GM19467 (cell line): ENCODE measurements around the gene GIT1.
"Not testable (repeated sequence)": the region's sequence is repeated elsewhere in the genome, so short reads cannot be mapped to it uniquely, and the experiment has no call there.

ENCODE experiments used
- ATAC-seq: cut with Tn5 transposase; IDR thresholded peaks from one replicate; pipeline ENCODE4 v1.9.1; 2021; ENCODE audit warnings: mild to moderate bottlenecking, moderate library complexity; ENCODE audit not compliant: unreplicated experiment

GIT1 gene

GRCh38 chr17:29567554-29568330 is 21.7 kb downstream of the GIT1 start:
- peak; percentile 33 for ATAC-seq

- no peak for ATAC-seq
Observed at GRCh38 chr17:29567304-29567553, 22.2 kb downstream of the GIT1 start.

- no peak for ATAC-seq
Observed at GRCh38 chr17:29566473-29567303, 22.8 kb downstream of the GIT1 start, which contains the start of gene ABHD15. Gene ABHD15, minus strand, starts transcription at chr17:29567037. Its CDS starts 71 bp downstream, at chr17:29566966.

DNA sequence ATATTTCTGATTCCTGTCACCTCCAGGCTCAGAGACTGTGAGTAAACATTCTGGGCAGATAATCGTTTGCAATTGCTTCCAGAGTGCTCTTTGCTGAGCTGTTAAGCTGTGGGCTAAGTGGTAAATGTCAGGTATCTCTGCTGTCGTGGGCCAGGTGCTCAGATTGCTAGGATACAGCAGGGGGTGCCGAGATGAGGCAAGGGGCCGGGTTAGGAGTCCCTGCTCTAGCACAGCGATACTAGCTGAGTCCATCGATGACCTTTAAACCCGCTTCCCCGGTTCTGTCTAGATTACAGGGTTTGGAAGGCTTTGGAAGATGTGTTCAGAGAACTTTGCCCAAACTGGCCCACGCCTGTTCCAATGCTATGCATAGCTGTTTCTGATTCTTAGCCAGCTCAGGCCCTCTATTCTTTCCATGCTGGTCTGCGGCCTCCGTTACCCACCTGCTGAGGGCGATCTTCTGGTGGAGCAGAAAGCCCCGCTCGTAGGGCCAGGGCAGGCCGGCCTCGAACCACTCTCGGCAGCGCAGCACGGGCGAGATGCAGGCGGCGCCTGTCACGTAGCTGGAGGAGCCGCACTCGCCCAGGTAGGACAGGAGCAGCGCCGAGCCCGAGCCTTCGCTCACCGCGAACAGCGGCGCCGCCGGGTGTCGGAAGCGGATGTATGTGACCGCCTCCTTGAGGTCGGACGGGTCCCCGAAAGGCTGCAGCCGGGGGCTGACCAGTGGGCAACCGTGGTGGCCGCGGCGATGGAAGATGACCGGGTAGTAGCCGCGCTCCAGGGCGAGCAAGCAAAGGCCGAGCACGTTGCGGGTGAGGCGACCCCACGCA is 23.6 kb downstream of the GIT1 start:
- no peak for ATAC-seq

- no peak for ATAC-seq
Observed at GRCh38 chr17:29563816-29564215, 25.6 kb downstream of the GIT1 start.

DNA sequence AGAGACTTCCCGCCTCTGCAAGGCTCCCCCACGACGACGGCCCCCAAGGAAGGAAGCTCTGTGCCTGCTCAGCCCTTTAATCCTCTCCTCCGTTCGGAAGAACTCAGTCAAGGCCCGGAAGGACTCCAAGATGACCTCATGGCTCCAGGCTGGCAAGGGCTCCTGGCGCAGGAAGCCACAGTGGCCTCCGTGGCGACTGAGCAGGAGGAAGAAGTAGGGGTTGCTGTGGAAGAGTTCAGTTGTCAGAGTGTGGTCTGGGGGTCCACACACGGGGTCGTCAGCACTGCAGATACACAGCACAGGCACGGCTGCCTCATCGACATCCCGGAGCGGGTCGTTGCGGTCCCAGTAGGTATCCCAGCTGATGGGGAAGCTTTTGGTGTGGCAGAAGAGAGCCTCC is 26.8 kb downstream of the GIT1 start:
- ATAC-seq: no peak

- no peak for ATAC-seq
Observed at GRCh38 chr17:29561554-29562517, 27.6 kb downstream of the GIT1 start.

DNA sequence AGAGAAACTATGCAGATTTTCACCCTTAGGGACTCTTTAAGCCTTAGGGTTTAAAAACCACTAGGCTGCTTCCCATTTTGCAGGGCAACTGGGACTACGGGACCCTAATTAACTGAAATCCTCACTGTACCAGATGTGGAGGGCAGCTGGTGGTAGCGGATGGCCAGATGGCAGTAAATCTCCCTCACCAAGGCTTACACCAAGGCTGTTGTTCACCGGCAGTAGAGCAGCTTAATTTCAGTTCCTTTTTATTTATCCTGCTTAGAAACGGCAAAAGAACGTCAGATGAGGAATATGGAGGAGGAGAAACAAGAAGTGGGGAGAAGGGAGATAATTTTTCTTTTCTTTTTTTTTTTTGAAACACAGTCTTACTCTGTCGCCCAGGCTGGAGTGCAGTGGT is 29.1 kb downstream of the GIT1 start:
- ATAC-seq: no peak

DNA sequence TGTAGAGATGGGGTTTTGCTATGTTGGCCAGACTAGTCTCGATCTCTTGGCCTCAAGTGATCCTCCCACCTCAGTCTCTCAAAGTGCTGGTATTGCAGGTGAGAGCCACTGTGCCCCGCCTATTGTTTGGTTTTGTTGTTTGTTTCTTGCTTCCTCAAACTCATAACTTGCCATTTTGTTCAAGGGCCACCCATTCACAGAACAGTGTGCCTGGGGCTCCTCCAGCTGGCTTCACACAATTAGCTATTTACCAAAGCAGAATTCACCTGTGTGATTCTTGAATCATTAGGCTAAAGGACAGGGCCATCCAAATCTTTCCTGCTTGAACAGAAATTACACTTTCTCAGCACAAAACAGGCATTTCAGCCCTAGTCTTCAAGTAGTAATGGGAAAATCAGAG is 29.8 kb downstream of the GIT1 start:
- ATAC-seq: no peak

GRCh38 chr17:29558139-29558538 is 31.3 kb downstream of the GIT1 start:
- not testable (repeated sequence) for ATAC-seq

GRCh38 chr17:29557739-29558116 is 31.7 kb downstream of the GIT1 start:
- no peak for ATAC-seq

DNA sequence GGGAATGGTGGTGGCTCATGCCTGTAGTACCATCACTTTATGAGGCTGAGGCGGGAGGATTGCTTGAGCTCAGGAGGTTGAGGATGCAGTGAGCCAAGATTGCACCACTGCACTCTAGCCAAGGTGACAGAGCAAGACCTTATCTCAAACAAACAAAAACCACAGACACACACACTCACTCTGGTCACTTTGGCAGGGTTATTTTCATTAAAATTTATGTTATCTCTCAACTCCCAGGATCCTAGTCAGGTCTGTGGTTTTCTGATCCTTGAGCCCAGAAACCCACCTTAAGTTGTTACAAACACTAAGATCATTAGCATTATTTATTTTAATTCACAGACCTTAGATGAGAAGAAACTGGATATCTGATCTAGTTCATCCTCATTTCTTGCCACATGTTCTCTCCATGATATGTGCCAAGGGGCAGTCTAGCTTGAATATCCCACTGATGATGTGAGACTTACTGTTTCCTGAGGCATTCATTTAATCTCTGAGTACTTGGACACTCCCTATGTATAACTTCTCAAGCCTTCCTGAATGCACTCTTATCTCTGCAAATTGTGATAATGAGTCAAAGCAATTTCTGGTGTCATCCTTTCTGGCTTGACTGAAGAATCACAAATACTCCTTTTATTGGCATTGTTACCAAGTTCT is 32.2 kb downstream of the GIT1 start:
- ATAC-seq: no peak

DNA sequence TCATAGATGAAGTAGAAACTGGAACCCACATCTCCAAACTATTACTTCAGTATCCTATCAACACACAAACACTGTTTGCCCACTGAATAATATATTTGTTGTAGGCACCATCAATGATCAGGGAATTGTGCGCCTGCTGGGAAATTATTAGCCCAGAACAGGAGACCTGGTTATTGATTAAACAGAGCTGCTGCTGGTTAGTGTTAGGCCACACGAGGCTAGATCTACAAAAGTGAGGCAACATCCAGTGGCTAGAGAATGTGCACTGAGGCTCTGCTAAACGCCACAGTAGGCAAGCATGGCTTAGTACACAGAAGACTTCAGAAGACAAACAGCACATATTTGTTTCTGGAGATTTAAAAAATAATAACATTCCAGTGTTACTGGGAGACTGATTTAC is 33.6 kb downstream of the GIT1 start:
- no peak for ATAC-seq

DNA sequence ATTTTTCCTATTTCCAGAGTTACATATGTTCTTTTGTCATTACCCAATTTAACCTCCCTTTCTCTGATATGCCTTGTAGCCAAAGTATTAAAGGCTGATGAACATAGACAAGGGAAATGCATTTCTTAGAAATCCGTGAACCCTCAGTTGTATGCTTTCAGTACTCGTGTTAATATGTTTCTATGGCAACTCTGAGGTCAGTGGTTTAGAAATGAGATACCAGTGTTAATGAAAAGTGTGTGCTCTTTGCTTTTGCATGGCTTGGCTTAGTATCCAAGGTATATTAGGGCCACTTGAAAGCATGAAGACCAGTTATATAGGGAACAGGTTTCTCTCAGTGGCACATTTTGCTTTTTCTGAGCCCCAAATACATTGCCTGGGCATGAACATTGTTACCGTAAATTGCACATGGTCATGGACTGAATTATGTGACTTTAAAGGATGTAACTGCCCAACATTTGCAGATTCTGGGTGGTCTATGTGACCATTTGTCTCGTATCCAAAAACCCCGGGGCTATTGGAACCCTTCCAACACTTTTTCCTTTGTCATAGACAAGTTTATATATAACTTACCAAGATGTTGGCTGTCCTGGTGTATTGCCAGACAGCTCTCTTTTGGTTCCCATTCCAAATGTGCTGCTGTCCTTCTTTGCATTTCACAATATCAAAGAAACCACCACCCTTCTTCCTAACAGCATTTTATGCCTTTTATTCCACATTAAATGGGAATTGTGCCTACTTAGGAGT is 40.1 kb downstream of the GIT1 start:
- ATAC-seq: no peak

DNA sequence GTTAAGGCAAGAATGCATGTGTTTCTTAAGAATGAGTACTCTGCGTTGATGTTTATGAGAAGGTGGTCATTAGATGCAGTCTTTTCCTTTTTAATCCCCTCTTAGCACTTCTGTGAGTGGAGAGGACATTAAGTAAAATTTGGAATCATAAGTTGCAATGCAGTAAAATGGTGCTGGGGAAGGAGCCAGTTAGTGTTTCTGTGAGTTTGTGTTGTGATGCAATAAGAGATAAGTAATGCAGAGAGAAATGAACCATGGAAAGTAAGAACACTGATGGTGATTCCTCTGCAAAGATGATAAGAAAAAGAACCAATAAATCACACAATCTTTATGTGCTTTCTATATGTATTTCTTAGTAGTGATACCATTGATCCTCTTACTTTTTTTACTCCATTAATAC is 42.6 kb downstream of the GIT1 start:
- no peak for ATAC-seq

- no peak for ATAC-seq
Observed at GRCh38 chr17:29546085-29546484, 43.4 kb downstream of the GIT1 start.

- ATAC-seq: no peak
Observed at GRCh38 chr17:29544066-29544465, 45.4 kb downstream of the GIT1 start.

DNA sequence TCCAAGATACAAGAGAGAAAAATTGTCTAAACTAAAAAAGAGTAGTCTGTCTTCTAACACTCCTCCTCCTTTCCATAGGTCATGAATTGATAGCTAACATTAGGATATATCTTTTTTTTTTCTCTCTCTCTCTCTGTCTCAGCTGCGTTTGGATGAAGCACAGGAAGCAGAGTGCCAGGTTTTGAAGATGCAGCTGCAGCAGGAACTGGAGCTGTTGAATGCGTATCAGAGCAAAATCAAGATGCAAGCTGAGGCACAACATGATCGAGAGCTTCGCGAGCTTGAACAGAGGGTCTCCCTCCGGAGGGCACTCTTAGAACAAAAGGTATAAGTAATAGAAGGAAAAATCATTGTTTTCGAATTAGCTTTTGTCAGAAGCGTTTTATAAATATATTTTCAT is 55.5 kb downstream of the GIT1 start:
- no peak for ATAC-seq

GRCh38 chr17:29526322-29526721 is 63.1 kb downstream of the GIT1 start:
- no peak for ATAC-seq
